ENCODE results near the gene MELK.
A peak's percentile ranks its signal among the peaks of the same experiment; 100 is the strongest.

MELK gene

DNA sequence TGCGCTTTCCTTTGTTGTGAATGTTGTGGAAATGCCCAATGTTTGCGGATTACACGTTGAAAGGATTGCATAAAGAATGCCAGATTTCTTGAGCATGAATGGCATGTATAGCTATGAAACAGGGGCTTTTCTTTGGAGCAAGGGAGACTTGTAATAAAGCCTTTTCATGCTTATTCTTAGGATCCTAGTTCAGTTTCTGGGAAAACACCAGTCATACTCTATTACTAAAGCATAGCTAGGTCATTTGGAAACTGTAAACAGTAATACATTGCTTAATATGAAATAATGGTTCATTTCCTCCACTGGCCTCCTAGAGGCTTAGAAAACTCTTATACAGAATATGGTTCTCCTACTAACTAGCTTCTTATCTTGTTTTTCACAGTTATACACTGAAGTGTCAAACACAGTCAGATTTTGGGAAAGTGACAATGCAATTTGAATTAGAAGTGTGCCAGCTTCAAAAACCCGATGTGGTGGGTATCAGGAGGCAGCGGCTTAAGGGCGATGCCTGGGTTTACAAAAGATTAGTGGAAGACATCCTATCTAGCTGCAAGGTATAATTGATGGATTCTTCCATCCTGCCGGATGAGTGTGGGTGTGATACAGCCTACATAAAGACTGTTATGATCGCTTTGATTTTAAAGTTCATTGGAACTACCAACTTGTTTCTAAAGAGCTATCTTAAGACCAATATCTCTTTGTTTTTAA lies 104.2 kb downstream of the MELK start:
- no peak for DNase-seq

DNA sequence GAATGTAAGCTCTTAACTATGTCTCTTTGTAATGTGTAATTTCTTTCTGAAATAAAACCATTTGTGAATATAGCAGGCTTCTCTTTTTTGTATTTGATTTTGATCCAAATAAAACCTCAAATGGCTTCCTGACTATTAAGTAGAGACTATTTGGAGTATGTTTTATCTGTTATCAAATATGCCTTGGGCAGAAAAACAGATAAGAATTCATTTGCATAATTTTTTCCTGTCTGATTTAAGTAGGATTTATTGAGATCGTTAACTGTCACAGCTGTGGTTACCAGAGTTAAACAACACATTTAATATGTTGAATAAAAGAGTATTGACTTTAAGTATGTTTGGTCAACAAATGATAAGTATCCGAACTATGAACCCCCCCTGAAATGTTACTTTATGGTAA lies 104.9 kb downstream of the MELK start:
- DNase-seq, result no peak

DNA sequence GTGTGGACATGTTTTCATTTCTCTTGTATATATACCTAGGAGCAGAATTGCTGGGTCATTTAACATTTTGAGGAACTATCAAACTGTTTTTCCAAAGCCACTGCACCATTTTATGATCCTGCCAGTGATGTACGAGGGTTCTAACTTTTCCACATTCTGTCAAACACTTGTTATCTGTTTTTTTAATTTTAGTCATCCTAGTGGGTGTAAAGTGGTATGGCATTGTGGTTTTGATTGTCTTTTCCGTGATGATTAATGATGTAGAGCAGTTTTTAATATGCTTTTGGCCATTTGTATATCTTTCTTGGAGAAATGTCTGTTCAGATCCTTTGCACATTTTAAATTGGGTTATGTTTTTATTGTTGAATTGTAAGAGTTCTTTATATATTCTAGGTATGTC lies 107.0 kb downstream of the MELK start:
- no peak for DNase-seq

DNA sequence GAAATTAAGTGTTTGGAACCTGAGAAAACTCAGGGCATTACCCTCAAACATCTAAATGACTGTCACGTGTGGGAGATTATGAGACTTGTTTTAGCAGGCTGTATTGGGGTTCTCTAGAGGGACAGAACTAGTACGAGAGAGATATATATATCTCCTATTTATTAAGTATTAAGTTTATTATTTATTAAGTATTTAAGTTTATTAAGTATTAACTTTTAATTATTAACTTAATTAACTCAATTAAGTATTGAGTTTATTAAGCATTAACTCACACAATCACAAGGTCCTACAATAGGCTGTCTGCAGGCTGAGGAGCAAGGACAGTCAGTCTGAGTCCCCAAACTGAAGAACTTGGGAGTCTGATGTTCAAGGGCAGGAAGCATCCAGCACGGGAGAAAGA lies 113.8 kb downstream of the MELK start:
- no peak for DNase-seq

DNA sequence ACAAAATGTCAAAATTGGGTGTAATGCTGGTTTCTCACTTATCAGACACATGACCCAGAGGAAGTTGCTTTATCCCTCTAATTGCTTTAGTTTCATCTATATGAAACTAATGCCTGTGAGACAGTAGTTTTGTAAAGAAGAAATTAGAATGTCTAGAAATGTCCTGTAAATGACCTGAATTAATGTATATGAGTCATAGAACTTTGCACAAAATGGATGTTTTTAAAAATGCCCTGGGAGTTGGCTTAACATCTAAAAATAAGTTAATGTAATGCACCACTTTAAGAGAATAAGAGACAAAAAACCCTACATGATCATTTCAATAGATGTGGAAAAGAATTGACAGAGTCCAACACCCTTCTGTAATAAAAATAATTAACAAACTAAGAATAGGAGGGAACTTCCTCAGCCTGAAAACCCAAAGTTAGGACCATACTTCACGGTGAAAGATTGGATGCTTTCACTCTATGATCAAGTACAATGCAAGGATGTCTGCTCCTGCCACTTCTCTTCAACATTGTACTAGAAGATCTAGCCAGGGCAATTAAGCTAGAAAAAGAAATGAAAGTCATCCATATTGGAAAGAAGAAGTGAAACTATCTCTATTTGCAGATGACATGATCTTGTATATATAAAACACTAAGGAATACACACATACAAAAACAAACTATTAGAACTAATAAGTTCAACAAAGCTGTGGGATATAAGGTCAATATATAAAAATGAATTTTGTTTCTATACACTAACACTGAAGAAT lies 117.9 kb downstream of the MELK start:
- no peak for DNase-seq

DNA sequence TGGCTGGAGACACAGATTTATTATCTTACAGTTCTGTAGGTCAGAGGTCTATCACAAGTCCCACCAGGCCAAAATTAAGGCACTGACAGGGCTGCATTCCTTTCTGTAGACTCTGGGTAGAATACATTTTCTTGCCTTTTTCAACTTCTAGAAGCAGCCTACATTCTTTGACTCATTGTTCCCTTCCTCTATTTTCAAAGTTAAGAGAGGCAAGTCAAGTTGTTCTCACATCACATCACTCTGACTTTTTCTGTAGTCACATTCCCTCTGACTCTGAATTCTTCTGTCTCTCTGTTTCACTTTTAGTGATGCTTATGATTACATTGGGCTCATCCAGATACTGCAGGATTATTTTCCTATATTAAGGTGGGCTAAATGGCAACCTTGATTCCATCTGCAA lies 119.0 kb downstream of the MELK start:
- DNase-seq, result no peak

DNA sequence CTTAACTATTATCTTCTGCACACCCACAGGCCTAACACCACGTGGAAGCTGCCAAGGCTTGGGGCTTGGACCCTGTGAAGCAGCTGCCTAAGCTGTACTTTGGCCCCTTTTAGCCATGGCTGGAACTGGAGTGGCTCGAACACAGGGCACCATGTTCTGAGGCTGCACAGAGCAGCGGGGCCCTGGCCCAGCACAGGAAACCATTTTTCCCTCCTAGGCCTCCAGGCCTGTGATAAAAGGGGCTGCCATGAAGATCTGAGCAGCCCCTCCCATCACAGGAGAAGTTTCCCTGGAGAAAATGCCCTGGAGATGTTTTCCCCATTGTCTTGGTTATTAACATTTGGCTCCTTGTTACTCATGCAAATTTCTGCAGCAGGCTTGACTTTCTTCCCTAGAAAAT lies 126.3 kb downstream of the MELK start:
- no peak for DNase-seq

DNA sequence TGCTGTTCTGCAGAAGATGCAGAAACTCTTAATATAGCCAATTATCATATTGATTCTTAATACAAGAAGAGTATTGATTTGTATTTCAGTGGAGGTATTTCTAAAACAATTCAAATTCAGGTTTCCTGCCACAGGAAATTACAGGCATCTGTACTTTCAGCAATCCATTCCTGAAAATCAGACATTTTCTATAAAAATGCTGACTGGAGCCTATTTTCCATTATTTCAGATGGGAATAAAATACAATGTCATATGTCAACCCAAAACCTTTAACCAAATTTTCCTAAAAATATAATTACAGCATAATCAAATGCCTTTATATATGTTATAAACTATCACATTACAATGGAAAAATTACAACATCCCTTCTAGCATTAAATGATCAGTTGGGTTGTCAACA lies 131.5 kb downstream of the MELK start:
- DNase-seq, result no peak

DNA sequence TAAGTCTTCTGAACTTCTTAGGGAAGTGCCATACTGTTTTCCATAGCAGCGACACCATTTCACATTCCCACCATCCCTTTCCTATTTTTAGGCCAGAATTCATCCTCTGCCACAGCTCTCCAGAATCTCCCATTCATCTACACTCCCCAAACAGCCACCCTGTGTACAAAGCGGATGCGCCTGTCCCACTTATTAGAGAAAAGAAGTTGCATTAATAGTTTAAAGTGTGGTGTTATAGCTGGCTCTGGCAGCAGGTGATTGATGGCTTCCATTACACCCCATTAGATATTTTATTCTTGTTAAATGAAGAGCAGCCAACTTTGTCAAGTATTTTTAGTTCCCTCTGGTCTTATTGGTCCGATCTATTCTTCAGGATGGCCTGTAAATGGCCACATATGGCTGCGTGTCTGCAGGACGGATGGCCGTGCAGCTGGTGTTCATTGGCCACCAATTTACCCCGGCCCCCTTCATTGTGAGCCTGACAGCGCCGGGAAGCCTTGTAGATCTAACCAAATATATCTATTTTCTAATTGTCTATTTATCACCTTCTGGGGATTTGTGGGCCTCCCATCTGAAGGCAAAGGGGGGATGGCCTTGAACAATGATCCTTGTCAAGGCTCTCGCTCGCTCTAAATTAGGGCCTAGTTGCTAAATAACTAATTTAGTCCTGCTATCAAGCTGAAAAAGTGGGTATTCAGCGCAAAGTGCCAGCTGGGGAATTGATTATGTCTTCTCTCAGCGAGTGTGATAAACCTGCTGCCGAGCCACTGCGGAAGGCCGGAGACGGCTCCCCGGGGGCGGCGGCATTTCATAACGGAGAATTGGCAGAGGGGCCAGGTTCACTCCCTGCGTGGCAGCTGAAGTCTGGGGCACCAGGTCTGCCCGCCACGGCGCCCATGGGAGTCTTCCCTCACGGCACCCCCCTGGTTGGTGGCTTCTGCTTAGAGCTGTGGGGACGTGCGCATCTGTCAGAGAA lies 141.1 kb downstream of the MELK start:
- no peak for DNase-seq

DNA sequence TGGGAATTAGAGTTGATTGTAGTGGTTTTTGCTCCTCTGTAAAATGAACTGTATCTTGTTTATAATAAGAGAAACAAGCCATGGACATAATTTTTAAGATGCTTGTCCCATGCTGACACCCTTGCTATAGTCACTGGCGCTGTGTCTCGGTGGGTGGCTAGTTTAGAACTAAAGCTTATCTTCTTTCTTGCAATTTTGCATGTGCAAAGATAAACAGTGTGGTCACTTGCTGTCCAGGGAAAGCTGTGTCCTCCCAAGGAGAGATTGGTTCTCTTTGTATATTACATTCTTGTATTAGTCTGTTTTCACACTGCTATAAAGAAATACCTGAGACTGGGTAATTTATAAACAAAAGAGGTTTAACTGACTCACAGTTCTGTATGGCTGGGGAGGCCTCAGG lies 143.8 kb downstream of the MELK start:
- DNase-seq, result no peak

DNA sequence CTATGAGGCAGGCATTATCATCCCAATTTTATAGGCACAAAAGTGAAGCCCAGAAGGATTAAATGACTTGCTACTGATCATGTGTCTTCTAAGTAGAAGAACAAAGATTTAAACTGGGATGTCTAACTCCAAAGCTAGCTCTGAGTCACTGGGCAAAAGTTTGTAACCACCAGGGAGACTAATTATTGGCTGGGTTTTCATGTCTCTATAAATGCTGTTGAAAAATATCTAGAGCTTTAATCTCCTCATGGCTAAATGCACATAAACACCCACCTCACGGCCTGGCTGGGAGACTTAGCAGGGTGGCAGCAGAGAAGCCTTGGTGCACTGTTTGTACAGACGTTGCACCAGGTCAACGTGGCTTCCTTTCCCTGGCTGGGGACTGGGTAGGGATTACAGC lies 144.6 kb downstream of the MELK start:
- no peak for DNase-seq

DNA sequence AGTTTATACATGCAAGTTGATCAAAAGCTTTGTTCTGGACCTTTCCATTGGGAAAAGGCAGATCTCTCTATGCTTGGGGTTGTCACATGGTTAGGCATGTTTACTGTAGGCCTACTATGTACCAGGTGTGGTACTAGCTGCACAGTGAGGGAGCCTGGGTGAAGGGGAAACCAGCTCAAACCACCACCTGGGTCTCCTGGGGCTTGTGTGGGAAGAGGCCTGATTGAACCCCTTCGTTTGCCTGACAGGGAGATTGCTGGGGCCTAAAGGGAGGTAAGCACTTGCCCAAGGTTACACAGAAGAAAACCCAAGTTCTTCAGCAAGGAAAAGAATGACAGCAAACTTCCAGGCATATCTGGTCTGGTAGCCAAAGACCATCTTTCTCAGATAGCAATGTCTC lies 145.9 kb downstream of the MELK start:
- DNase-seq, result no peak

DNA sequence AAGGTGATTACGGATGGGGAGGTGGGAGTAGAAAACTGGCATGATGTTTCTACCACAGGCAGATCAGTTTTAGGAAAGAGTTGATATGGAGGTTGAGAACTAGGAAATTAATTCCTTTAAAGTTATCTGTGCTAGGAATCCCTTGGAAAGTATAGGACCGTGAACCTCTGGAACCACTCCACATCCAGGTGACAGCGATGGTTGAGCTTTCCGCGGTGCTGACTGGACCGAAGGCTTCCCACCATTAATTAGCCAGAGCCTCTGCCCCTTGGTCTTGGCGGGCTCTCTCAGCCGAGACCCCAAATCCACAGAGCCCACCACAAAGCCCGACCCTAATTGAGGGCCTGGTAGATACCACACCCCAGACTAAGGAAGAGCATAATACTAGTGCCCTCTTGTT lies 147.3 kb downstream of the MELK start:
- DNase-seq, result no peak

DNA sequence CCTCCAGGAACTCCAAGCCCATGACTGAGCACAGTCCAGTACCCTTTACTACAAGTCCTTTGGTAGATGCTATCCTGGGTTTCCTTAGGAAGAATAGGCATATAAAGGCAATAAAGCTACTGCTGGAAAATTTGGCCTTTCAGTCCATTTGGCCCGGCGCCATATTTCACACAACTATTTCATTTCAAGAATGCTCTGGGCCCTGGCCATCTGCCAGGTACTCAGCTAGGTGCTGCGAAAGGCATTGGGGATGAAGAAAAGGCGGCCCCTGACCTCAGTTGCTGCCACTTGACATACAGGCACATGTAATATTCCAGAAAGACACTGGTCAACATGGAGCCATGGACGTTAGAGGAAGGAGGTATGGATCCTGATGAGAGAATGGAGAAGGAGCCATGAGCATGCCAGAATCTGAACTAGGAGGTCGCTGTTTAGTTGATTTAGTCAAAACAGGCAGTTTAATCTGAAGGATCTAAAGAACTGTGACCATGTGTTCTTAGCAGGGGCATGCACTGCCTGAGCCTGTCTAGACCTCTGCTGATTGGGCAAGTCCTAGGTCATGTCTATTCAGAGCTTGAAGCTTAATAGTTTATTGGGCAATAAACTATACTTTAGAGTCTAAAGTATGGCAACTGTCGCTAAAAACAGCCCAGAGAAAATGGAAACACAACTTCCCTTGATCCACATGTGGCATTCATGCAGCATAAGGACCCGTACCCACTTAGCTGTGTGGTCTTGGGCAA lies 149.3 kb downstream of the MELK start:
- peak; percentile 4 for DNase-seq

DNA sequence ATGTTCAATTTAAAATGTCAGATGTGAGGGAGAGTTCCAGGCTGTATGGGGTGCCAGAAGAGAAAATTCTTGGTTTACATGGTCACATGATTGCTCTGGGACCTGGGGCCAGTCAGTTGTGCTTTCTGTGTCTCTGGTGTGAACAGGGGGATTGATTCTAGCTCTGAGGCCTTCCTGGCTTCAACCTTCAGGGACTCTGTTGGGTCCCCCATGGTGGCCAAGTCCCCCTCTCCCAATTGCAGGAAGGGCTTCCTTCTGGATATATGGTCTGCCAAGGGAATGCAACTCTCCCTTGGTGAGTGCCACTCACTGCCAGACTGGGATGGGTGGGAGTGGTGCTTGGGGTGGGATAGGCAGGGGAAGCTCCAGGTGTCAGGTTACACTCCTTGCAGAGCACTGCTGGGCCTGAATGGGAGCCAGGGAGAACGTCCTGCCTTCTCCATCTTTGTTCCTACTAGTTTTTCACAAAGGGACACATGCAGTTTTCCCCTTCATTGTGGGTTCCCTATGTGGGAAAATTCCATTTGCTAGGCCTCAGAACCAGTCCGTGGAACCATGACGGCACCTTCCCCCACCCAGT lies 153.2 kb downstream of the MELK start:
- DNase-seq, result no peak

All from DMS53 (cell line).